Measurements from ENCODE around the gene AP1G2.
"Not testable (repeated sequence)": the region's sequence is repeated elsewhere in the genome, so short reads cannot be mapped to it uniquely, and the experiment has no call there.

AP1G2 gene

DNA sequence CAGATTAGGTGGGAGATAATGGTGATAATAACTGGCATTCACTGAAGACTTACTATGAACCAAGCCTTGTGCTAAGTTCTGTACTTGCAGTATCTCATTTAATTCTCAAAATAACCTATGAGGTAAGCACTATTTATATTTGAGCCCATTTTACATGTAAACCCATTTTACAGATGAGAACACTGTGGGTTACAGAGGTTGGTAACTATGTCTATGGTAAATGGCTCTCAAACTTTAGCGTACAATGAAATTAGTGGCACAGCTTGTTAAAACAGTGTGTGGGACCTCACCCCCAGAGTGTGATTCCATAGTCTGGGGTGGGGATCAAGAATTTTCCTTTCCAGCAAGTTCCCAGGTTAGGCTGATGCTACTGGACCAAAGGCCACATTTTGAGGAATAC is 33.2 kb upstream of the AP1G2 start:
- DNase-seq (ENCODE audit: low read depth in 3 of 3): no peak

DNA sequence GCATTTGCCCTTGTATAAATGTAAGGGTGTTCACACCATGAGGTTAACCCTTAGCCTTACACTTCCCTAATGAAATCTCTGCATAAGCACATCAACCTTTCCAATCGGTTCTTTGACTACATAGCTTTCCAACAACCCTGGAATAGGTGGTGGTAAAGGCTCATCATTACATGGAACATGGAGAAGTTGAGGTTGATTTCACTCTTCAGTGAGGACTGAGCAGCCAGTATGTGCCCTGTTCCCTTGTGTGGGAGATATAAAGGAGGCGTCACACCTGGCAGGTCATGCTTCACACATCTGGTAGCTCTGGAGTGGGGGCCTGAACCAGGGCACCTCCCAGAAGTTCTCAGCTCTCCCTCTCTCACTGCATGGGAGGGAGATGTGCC is 32.7 kb upstream of the AP1G2 start:
- DNase-seq (ENCODE audit: low read depth in 3 of 3): no peak

DNA sequence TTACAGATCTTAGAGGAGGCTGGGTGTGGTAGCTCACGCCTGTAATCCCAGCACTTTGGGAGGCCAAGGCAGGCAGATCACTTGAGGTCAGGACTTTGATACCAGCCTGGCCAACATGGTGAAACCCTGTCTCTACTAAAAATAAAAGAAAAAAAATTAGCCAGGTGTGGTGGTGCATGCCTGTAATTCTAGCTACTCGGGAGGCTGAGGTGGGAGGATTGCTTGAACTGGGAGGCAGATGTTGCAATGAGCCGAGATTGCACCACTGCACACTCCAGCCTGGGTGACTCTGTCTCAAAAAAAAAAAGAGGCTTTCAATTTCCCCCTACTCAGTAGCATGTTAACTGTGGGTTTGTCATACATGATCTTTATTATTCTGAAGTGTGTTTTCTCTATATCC is 26.6 kb upstream of the AP1G2 start:
- not testable (repeated sequence) for DNase-seq (ENCODE audit: low read depth in 3 of 3)

DNA sequence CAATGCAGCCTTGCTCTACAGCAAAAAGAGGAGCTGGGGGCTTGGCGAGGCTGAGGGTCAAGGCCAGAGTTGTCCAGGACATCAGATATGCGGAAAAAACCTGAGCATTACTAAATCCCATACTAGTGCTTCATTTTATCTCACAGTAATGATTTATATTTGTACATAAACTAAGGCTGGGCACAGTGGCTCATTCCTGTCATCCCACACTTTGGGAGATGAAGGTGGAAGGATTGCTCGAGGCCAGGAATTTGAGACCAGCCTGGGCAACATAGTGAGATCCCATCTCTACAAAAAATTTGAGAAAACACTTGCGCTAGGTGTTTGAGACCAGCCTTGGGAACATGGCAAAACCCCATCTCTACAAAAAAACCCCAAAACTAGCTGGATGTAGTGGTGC is 22.6 kb upstream of the AP1G2 start:
- DNase-seq (ENCODE audit: low read depth in 3 of 3): no peak

DNA sequence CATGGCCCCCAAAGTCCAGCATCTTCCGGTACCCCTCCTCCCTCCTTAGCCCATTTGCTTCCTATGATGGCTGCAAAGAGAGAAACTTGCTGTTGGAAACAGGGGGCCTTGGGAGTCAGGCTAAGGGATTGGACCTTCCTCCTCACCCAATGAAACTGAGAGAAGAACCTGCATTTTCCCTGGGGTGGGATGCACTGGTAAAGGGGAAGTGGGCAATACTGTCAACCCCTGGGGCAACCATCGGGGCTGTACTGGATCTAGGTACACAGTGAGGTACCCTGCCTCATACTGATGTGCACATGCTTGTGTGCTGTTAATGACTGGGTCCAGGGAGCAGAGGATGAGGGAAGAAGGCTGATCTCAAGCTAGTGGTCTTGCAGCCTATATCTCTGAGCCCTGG is 22.0 kb upstream of the AP1G2 start:
- DNase-seq (ENCODE audit: low read depth in 3 of 3): no peak

DNA sequence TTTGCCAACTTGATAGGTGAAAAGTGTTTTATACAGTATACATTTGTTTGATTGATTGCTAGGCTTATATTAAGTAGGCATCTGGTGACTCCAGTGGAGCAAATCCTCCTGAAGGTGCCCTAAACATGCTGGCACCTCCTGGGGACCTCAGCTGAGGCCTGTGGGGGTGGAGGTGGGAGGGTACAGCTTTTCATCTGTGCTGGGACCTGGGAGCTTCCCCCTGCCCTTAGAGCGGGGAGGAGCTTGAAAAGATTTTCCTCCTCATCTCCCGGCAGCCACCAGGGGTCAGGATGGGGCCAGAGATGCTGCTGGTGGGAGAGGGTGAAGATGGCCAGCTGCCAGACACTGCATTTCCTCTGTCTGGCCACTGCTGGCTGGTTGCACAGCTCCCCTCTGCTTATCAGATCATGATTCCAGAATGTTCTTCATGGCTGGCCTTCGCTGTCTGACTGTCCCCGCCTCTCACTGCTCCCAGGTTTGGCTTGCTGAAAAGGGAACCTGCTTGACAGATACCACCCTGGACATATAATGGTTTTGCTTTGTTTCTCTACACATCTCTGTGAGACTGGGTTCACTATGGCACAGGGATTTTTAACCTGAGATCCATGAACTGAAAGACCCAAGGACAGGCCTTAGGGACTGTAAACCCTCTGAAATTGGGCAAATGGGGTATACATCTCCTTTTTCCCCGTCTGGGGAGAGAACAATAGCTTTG is 21.4 kb upstream of the AP1G2 start:
- DNase-seq (ENCODE audit: low read depth in 3 of 3): peak; percentile 48 to 78 (median 64)

DNA sequence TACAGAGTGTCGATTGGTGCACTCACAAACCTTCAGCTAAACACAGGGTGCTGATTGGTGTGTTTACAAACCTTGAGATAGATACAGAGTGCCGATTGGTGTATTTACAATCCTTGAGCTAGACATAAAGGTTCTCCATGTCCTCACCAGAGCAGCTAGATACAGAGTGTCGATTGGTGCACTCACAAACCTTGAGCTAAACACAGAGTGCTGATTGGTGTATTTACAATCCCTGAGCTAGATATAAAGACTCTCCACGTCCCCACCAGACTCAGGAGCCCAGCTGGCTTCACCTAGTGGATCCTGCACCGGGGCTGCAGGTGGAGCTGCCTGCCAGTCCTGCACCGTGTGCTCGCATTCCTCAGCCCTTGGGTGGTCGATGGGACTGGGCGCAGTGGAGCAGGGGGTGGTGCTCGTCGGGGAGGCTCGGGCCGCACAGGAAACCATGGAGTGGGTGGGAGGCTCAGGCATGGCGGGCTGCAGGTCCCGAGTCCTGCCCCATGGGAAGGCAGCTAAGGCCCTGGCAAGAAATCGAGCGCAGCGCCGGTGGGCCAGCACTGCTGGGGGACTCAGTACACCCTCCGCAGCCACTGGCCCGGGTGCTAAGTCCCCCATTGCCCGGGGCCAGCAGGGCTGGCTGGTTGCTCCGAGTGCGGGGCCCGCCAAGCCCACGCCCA is 17.1 kb upstream of the AP1G2 start:
- not testable (repeated sequence) for DNase-seq (ENCODE audit: low read depth in 3 of 3)

DNA sequence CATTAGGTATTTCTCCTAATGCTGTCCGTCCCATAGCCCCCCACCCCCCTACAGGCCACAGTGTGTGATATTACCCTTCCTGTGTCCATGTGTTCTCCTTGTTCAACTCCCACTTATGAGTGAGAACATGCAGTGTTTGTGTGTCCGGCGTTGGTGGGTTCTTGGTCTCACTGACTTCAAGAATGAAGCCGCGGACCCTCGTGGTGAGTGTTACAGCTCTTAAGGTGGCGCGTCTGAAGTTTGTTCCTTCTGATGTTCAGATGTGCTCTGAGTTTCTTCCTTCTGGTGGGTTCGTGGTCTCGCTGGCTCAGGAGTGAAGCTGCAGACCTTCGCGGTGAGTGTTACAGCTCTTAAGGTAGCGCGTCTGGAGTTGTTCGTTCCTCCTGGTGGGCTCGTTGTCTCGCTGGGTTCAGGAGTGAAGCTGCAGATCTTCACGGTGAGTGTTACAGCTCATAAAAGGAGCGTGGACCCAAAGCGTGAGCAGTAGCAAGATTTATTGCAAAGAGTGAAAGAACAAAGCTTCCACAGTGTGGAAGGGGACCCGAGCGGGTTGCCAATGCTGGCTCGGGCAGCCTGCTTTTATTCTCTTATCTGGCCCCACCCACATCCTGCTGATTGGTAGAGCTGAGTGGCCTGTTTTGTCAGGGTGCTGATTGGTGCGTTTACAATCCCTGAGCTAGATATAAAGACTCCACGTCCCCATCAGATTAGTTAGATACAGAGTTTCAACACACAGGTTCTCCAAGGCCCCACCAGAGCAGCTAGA is 16.4 kb upstream of the AP1G2 start:
- not testable (repeated sequence) for DNase-seq (ENCODE audit: low read depth in 3 of 3)

DNA sequence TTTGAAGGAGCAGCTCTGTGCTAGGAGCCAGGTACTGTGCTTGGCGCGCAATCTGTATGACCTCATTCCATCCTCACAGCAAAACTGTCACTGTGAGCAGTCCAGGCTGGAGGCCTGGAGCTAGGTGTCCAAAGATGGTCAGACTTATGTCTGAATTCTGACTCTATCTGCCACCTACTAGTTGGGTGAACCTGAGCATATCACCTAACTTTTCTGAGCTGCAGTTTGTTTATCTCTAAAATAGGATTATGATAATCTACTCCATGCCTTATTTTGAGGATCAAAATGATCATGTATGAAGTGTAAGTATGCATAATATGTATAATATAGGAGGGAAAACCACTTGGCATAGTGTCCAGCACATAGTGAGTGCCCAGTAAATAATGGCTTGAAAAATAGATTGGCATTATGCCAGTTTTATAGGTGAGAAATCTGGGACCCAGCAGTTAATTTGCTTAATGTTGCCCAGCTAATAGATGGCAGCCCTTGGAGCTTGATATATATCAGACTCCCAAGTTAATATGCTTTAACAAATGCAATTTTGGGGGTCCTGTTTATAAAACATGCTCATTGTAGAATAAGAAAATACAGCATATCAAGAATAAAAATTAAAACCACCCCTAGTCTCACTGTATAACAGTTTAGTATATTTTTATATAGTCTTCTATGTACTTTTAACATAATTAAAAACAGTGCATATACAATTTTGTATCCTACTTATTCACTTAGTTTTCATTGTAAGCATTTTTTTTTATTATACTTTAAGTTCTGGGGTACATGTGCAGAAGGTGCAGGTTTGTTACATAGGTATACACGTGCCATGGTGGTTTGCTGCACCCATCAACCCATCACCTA is 15.5 kb upstream of the AP1G2 start:
- no peak for DNase-seq (ENCODE audit: low read depth in 3 of 3)

DNA sequence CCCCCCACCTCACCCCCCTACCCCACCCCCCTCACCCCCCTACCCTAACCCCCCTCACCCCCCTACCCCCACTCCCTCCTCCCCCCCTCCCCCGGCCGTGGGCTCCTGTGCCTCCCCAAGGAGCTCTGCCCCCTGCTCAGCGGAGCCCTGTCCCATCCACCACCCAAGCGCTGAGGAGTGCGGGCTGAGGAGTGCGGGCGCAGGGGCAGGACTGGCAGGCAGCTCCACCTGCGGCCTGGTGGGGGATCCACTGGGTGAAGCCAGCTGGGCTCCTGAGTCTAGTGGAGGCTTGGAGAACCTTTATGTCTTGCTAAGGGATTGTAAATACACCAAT is 13.3 kb upstream of the AP1G2 start:
- DNase-seq (ENCODE audit: low read depth in 3 of 3): no peak

DNA sequence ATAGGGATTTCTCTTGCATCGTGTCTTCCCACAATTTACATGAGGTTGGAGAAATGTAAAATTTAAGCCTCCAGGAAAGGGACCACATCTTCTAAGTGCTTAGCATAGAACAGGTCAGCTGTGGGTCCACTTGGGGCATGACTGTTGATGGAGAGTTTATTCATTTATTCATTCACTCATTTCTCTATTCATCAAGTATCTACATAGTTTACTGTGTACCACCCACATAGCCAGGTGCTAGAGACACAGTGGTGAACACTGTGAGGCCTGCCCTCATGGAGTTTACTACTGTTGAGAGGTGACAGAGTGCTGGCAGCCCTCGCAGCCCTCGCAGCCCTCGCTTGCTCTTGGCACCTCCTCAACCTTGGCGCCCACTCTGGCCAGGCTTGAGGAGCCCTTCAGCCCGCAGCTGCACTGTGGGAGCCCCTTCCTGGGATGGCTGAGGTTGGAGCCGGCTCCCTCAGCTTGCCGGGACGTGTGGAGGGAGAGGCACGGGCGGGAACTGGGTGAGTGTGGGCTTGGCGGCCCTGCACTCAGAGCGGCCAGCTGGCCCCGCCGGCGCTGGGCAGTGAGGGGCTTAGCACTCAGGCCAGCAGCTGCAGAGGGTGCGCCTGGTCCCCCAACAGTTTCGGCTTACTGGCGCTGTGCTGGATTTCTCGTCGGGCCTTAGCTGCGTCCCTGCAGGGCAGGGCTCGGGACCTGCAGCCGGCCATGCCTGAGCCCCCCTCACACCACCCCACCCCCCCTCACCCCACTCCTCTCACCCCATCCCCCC is 12.7 kb upstream of the AP1G2 start:
- DNase-seq (ENCODE audit: low read depth in 3 of 3): no peak

DNA sequence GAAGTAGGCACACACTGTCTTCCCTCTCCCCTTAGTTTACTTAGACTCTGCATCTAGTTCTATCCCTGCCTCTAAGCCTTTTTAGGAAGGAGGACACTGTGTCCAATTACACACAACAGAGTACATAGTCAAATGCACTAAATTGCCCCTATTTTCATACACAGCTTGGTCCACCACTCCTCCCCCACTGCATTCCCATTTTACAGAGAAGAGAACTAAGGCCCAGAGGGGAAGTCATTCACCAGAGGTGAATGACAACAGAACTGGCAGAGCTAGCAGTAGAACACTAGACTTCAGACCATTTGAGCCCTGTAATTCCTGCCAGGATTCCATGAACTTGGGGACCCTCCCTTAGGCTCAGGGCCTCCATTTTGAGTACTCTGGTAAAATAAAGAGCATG is 12.1 kb upstream of the AP1G2 start:
- DNase-seq (ENCODE audit: low read depth in 3 of 3): no peak

DNA sequence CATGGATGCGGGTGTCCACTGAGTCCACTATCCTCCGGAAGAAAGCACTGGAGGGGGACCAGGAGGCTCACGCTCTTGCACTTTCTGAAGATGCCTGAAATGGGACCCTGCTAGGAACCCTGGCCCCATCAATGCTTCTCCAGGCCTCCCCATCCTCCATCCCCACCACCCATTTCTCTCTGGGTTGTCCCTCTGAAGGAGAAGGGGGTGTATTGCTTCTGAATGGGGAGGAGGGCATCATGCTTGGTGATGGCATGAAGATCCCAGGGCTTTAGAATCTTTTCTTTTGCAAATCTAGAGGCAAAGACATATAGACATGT is 11.7 kb upstream of the AP1G2 start:
- no peak for DNase-seq (ENCODE audit: low read depth in 3 of 3)

DNA sequence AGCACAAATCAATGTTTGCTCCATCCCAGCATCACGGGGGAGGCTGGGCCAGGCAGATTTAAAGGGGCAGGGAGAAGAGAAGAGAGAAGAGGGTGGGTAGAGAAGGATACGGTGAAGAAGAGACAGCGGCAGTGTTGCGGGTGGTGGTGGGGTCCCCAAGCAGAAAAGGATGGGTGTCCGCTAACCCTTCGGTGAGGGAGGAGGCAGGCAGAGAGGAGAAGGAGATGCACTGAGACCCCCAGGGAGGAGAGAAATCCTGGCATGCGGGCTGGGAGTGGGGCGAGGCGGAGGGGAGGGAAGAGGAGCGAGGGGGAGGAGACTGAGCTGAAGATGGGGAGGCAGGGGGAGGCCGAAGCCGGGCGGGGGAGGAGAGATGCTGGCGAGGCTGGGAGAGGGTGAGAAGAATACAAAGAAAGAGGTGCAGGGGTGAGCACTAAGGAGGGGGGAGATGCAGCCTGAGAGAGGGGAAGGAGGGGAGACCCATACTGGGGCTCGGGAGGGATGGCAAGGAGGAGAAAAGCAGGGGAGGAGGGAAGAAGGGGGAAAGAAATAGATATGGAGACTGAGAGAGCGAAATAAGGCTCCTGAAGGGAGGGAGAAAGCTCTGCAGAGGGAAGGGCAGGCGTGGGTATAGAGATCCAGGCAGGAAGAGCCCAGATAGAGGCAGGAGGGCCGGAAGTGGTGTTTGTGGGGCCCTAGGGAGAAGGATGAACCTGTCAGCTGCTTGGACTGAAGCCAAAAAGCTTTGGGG is 11.1 kb upstream of the AP1G2 start, which contains the start of gene JPH4:
TSS of gene JPH4 (minus strand) at position 231 of the 751 bp plus-strand sequence. CDS start 1,337 bp downstream, outside the sequence.
- DNase-seq (ENCODE audit: low read depth in 3 of 3): no peak

DNA sequence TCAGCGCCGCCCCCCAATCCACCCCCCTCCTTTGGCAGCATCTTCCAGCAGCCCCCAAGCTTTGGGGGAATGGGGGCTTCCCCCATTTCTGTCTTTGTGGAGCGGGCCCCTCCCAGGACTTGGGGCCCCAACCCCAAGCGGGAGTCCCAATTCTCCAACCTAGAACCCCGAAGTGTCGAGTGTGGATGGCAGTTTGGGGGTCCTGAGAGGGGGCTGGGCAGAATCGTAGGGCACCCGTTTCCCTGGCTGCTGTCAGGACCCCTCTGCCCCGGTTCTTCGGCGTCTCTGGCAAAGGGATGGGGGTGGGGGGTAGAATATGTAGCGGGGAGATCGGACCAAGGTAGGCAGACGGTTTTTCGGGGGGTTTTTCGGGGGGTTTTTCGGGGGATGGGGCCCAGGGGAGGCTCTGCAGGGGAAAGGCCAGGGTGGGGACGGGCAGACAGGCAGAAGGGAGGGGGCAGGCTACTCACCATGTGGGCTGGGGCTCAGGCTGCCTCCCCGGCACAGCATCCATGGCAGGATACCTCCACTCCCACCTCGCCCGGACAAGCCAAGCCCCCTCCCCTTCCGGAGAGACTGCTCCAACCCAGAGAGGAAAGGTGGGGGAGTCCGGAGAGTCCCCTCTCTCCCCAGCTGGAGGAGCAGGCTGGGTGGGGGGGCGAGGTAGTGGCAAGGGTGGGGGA is 10.3 kb upstream of the AP1G2 start:
- DNase-seq (ENCODE audit: low read depth in 3 of 3): no peak

DNA sequence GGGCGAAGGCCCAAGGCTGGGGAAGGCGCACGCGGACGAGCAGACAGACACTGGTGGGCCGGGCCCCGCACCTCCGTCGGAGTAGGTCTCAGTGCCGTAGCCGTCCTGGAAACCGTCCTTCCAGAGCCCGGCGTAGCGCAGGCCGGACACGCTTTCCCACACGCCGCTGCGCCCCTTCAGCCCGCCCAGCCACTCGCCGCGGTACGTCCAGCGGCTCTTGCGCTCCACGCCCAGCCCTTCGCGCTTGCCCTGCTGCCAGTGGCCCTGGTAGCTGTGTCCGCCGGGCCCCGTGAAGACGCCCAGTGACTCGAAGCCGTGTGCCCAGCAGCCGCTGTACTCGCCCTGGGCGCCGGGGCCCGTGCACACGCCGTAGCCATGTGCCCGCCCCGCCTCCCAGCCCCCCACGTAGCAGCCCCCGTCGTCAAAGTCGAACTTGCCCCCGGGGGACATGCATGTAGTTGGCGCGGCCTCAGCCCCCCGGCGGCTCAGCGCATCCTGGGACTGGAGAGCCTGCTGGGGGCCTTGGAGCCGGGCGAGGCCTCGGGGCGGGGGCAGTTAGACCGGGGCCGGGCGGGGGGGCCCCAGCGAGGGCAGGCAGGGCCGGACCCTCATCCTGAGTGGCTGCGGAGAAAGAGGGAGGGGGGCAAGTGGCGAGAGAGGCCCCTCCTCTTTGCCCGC is 9.6 kb upstream of the AP1G2 start:
- no peak for DNase-seq (ENCODE audit: low read depth in 3 of 3)

DNA sequence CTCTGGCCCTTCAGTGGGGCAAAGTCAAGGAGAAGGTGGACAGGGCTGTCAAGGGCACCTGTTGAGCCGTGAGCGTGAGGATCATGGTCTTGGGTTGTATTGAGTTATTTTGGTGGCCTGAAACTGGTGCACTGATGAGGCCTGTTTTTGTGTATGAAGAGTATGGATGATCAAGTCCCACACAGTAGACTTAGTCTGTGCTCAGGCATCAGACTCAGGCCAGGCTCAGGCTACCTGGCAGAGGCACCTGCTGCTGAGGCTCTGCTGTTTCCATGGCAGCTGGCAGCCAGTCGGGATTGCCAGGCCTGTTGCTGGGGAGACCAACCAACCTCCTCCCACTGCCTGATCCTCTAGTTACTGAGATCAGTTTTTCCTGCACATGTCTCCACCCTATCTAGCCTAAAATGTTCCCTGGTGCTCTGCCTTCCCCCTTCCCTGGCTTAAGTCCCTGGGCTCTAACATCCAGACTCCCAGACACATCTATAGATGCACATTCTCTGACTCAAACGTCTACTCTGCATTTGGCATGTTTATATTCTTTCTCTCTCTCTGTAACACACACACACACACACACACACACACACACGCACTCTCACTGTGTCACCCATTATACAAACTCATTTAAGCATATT is 5.9 kb upstream of the AP1G2 start:
- DNase-seq (ENCODE audit: low read depth in 3 of 3): no peak

DNA sequence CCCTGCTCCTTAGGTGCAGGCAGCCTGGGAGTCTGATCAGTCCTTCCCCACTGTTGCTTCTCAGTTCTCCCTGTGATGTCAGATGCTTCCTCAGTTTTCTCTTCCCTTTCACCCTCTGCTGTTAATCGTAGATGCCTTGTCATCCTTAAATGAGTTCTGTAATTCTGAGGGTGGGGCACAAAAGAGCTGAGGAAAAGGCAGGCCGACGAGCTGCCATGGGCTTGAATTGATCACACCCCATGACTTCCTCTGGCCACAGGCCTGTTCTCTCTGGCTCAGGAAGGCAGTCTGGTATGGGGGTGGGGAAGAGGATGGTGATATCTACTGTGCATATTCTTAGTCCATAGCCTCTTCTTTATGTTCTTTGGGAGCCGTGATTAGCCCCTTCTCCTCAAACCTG is 5.2 kb upstream of the AP1G2 start:
- no peak for DNase-seq (ENCODE audit: low read depth in 3 of 3)

DNA sequence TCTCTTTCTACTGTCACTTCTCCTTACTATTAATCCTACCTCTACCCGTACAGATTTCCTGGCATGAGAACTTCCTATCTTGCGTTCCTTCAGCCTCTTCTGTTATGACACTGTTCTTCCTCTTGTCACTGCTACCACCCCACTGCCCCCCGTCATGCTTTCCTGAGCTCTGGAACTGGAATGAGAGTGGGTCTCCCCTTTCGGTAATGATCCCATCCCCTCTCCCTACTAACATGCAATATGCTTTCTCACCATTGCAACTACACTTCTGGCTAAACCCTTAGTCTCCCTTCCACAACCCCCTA is 4.9 kb upstream of the AP1G2 start:
- no peak for DNase-seq (ENCODE audit: low read depth in 3 of 3)

Measured in stimulated activated CD4-positive, alpha-beta T cell treated with anti-CD3 and anti-CD28 coated beads, TNF-alpha, amount 100 ng/mL, for 24 hours (primary cell).